ENCODE data around the gene SPDL1. TPM values are rescaled to one million over a fixed set of nuclear protein-coding genes. Genes with fewer than 3 reads are reported as not detected.

Gene SPDL1
- total and polyA plus RNA-seq, 2 experiments from 2014 or later = 17.9 to 27.3 TPM

- H3K36me3 ChIP-seq (replicated peaks; ENCODE audit: insufficient read depth, low read depth) = no peaks in the 10 kb centered on the region
- H3K27ac ChIP-seq = no peak overlapping the region
- TF ChIP-seq CTCF (IDR thresholded peaks at IDR 0.05; ENCODE audit: poor library complexity) (no peak), EZH2phosphoT487 (IDR thresholded peaks at IDR 0.05; ENCODE audit: low read depth, severe bottlenecking, unreplicated experiment) (no peak), EZH2 (IDR thresholded peaks at IDR 0.05; ENCODE audit: borderline replicate concordance) (no peak)
- H2AFZ ChIP-seq = no peak overlapping the region
- H3K9me3 ChIP-seq (ENCODE audit: low read depth) = no peaks in the 10 kb centered on the region
- no peak overlapping the region for H3K4me3 ChIP-seq
- DNase-seq (ENCODE audit: low spot score) = no peak
- H3K4me1 ChIP-seq (ENCODE audit: insufficient read depth) = no peaks in the 10 kb centered on the region
- no peak overlapping the region for H3K4me2 ChIP-seq
- peaks cover 21% of the 10 kb centered on the region for H3K27me3 ChIP-seq
- H3K9me2 ChIP-seq (replicated peaks; ENCODE audit: insufficient read depth) = no peaks in the 10 kb centered on the region
- H3K79me2 ChIP-seq = no peaks in the 10 kb centered on the region
- no peaks in the 10 kb centered on the region for H4K20me1 ChIP-seq (ENCODE audit: insufficient read depth, poor library complexity, severe bottlenecking)
- 100% methylated on average over 1 of the region's 1 CpG for WGBS (ENCODE audit: low lambda C conversion rate, missing lambda C conversion rate)
These were observed 49.4 kb downstream of the SPDL1 start for GRCh38 chr5:169632946-169633345.

GRCh38 chr5:169634606-169635005 is 51.0 kb downstream of the SPDL1 start:
- DNase-seq (ENCODE audit: low spot score) = no peak
- Histone ChIP-seq H3K4me3 (no peak overlapping the region), H3K4me1 (ENCODE audit: insufficient read depth) (no peaks in the 10 kb centered on the region), H2AFZ (no peak overlapping the region), H4K20me1 (ENCODE audit: insufficient read depth, poor library complexity, severe bottlenecking) (no peaks in the 10 kb centered on the region), H3K9me3 (ENCODE audit: low read depth) (no peaks in the 10 kb centered on the region), H3K27me3 (peaks cover 33% of the 10 kb centered on the region), H3K27ac (no peak overlapping the region), H3K36me3 (replicated peaks; ENCODE audit: insufficient read depth, low read depth) (no peaks in the 10 kb centered on the region), H3K9me2 (replicated peaks; ENCODE audit: insufficient read depth) (no peaks in the 10 kb centered on the region), H3K4me2 (no peak overlapping the region), H3K79me2 (no peaks in the 10 kb centered on the region)
- WGBS (ENCODE audit: low lambda C conversion rate, missing lambda C conversion rate) = 91% methylated on average over 1 of the region's 1 CpG
- TF ChIP-seq EZH2 (IDR thresholded peaks at IDR 0.05; ENCODE audit: borderline replicate concordance) (no peak), EZH2phosphoT487 (IDR thresholded peaks at IDR 0.05; ENCODE audit: low read depth, severe bottlenecking, unreplicated experiment) (no peak), CTCF (IDR thresholded peaks at IDR 0.05; ENCODE audit: poor library complexity) (no peak)

- Histone ChIP-seq H3K27ac (no peak overlapping the region), H3K27me3 (peaks cover 33% of the 10 kb centered on the region), H4K20me1 (ENCODE audit: insufficient read depth, poor library complexity, severe bottlenecking) (no peaks in the 10 kb centered on the region), H3K9me3 (ENCODE audit: low read depth) (no peaks in the 10 kb centered on the region), H2AFZ (no peak overlapping the region), H3K9me2 (replicated peaks; ENCODE audit: insufficient read depth) (no peaks in the 10 kb centered on the region), H3K4me2 (no peak overlapping the region), H3K79me2 (no peaks in the 10 kb centered on the region), H3K4me1 (ENCODE audit: insufficient read depth) (no peaks in the 10 kb centered on the region), H3K4me3 (no peak overlapping the region), H3K36me3 (replicated peaks; ENCODE audit: insufficient read depth, low read depth) (no peaks in the 10 kb centered on the region)
- DNase-seq (ENCODE audit: low spot score) = no peak
- WGBS (ENCODE audit: low lambda C conversion rate, missing lambda C conversion rate) = 100% methylated on average over 1 of the region's 1 CpG
- no peak for TF ChIP-seq EZH2phosphoT487 (IDR thresholded peaks at IDR 0.05; ENCODE audit: low read depth, severe bottlenecking, unreplicated experiment)
- no peak for TF ChIP-seq EZH2 (IDR thresholded peaks at IDR 0.05; ENCODE audit: borderline replicate concordance)
- TF ChIP-seq CTCF (IDR thresholded peaks at IDR 0.05; ENCODE audit: poor library complexity) = no peak
These were observed 52.4 kb downstream of the SPDL1 start for GRCh38 chr5:169635936-169636335.

All from hepatocyte (in vitro differentiated cells).